Spleen (tissue), 11 donors: ENCODE data around the gene CDK10. TPM values are rescaled to one million over a fixed set of nuclear protein-coding genes. Genes with fewer than 3 reads are reported as not detected.

Experiments used
- DNase-seq: peaks from one replicate; pipeline ENCODE4 v3.0.0-alpha.2; 2020
- H3K27ac ChIP-seq, 8 donors: fragments of 200-600 bp; sonication (generic) in 7 of 8; 1 replicate in 4 of 8; 2 replicates in 4 of 8; pipeline versions ENCODE4 v1.5.0 to v1.8.0; 2016 to 2021; ENCODE audit warnings: inconsistent platforms in 4 of 8, mild to moderate bottlenecking in 4 of 8, moderate library complexity in 1 of 8
- H3K27me3 ChIP-seq, 7 donors: fragments of 200-600 bp; sonication (generic) in 6 of 7; replicated peaks in 1 of 7; 1 replicate in 4 of 7; 2 replicates in 3 of 7; pipeline versions ENCODE4 v1.5.0 to v1.8.0; 2016 to 2021; ENCODE audit warnings: inconsistent platforms in 3 of 7, mild to moderate bottlenecking in 1 of 7
- H3K36me3 ChIP-seq, 6 donors: fragments of 200-600 bp; sonication (generic) in 5 of 6; 1 replicate in 4 of 6; 2 replicates in 2 of 6; pipeline versions ENCODE4 v1.5.0 to v1.8.0; 2016 to 2021; ENCODE audit warnings: inconsistent platforms in 2 of 6
- H3K4me1 ChIP-seq, 6 donors: fragments of 200-600 bp; sonication (generic) in 5 of 6; 1 replicate in 3 of 6; 2 replicates in 3 of 6; pipeline versions ENCODE4 v1.5.0 to v1.8.0; 2016 to 2021; ENCODE audit warnings: inconsistent platforms in 3 of 6
- H3K4me3 ChIP-seq, 8 donors: fragments of 200-600 bp; sonication (generic) in 7 of 8; 1 replicate in 4 of 8; 2 replicates in 4 of 8; pipeline versions ENCODE4 v1.5.0 to v1.8.0; 2016 to 2021; ENCODE audit warnings: inconsistent platforms in 4 of 8, mild to moderate bottlenecking in 4 of 8, moderate library complexity in 2 of 8
- H3K9me3 ChIP-seq, 8 donors: fragments of 200-600 bp; sonication (generic) in 7 of 8; 1 replicate in 4 of 8; 2 replicates in 4 of 8; pipeline versions ENCODE4 v1.5.0 to v1.8.0; 2016 to 2021; ENCODE audit warnings: inconsistent platforms in 4 of 8
- POLR2A ChIP-seq, 3 donors: fragments of 450-650 bp; IDR thresholded peaks; one replicate each; pipeline ENCODE4 v1.5.1; 2017; ENCODE audit warnings: antibody characterized with exemption in 3 of 3, mild to moderate bottlenecking in 1 of 3
- POLR2AphosphoS5 ChIP-seq, 3 donors: sonication (generic); formaldehyde crosslinking; IDR thresholded peaks; one replicate each; pipeline ENCODE4 v1.5.1; 2017; ENCODE audit warnings: antibody characterized with exemption in 3 of 3
- WGBS, 5 donors: extraction: QIAGEN DNeasy Blood & Tissue Kit in 3 of 5; methylation state at CpG; one replicate each; pipeline versions ENCODE4 v1.1.5 to v1.1.7; 2013 to 2018; 5-methylcytosine and 5-hydroxymethylcytosine counted together
- intact Hi-C: fragments of 100-400 bp; cut with DNase I; formaldehyde crosslinking; loops from one replicate; pipeline ENCODE4 v1.15.0; 2023; ENCODE audit warnings: low total_unique reads
- polyA plus RNA-seq, 3 donors: library from polyadenylated mRNA; stranded (reverse); fragments of 200-250 nt; gene quantifications; one replicate each; pipeline ENCODE4 v1.2.1, GENCODE V29; 2013
- total RNA-seq, 7 donors: library from RNA; depleted of rRNA in 3 of 7; stranded (reverse); fragments of >200 nt in 3 of 7; fragmentation: NEBNext Ultra II Directional in 4 of 7; extraction: Animal tissue kit (Norgen Biotek cat#: 25700) in 4 of 7; gene quantifications; one replicate each; pipeline versions ENCODE4 v1.1.0 to v1.2.1, GENCODE V29; 2016 to 2021
- TF ChIP-seq, protein P1 (sequence below), 11 experiments: fragments of 200-600 bp in 7 of 11; fragments of 450-650 bp in 4 of 11; sonication (generic) in 4 of 11; IDR thresholded peaks in 8 of 11; conservative IDR thresholded peaks in 3 of 11; 1 replicate in 7 of 11; 2 replicates in 4 of 11; pipeline versions ENCODE4 v1.4.0 to v1.8.0; 2016 to 2021; ENCODE audit warnings: antibody characterized with exemption in 11 of 11, inconsistent platforms in 4 of 11, mild to moderate bottlenecking in 1 of 11
- donor health status: healthy with polysubstance abuse.
- donor health status: DM: no; HTN: no; CAD: no; lungs with moderate emphysema.
- donor health status: DM: no; HTN: no; CAD: no.
- donor health status: Bipolar disorder and iron deficiency.
- donor health status: healthy.
- donor health status: DM: no; HTN: no; CAD: no.
- donor health status: DM: yes; HTN: yes; CAD: no.

Gene CDK10
- total and polyA plus RNA-seq, 10 donors, result 47.6 to 201 (median 78.6) TPM

DNA sequence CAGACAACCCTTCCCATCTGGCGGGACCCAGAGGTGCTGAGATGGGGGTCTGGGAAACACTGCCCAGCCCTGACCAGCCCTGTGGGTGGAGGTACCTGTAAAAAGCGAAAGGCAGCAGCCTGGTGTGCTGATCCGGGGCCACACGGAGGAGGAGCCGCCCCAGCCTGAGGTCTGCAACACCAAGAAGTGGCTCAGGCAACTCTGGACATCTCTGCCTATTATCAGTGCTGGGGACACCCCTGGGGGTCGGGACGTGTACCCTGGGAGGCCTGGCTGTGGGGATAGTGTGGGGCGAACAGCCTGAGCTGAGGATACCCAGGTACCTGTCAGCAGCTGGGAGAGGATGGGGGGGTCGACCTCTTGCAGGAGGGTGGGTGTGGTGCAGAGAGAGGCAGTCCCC is 52.9 kb downstream of the CDK10 start:
- intact Hi-C loops, result no loop called here
- H3K27ac ChIP-seq, result no peak overlapping the region
- DNase-seq, result no peak
- peak; percentile 3 to 61 (median 28) for TF ChIP-seq POLR2AphosphoS5 (IDR thresholded peaks at IDR 0.05)
- TF ChIP-seq POLR2A (IDR thresholded peaks at IDR 0.05), result no peak
- peaks cover 11 to 93% (median 81%) of the 10 kb centered on the region in 6 donors for H3K36me3 ChIP-seq
- no peaks in the 10 kb centered on the region for H3K9me3 ChIP-seq
- WGBS, 5 donors, result 84 to 94% (median 90%) methylated on average over 9 of the region's 9 CpGs
- no peak overlapping the region for H3K4me3 ChIP-seq
- H3K4me1 ChIP-seq, result peaks cover 2 to 46% (median 9%) of the 10 kb centered on the region in 6 donors
- H3K27me3 ChIP-seq, result no peaks in the 10 kb centered on the region

DNA sequence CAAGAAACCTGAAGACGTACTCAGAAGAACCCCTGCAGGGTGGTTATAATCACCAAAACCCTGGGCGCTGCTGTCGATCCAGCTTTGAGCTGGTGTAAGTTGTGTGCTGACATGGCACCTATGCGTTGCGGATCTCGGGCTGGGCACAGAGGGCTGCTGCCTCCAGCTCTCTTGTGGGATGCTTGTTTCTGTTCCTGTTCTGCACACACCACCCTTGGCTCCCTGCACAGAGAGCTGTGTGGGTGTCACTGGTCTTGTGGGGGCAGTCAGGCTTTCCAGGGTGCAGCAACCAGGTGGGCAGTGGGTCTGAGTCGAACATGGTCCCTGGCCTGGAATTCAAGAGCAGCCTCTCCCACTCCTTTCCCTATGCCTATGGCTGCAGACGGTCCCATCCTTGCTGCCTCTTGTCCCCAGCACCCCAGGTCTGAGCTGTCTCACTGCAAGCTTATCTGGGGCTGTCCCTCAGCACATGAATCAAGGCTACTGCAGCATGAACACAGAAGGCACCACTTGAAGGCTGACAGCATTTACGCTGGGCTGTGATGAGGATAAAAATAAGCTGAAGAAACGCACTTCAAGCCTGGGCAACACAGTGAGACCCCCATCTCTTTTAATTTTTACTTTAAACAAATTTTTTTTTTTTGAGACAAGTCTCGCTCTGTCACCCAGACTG is 55.0 kb downstream of the CDK10 start:
- DNase-seq, result no peak
- Histone ChIP-seq H3K36me3 (peaks cover 11 to 92% (median 76%) of the 10 kb centered on the region in 6 donors), H3K4me1 (peaks cover 2 to 27% (median 9%) of the 10 kb centered on the region in 6 donors), H3K27me3 (no peaks in the 10 kb centered on the region), H3K4me3 (no peak overlapping the region), H3K9me3 (no peaks in the 10 kb centered on the region), H3K27ac (peak overlapping the region in 1 of 8 donors; percentile 38)
- intact Hi-C loops, result no loop called here
- TF ChIP-seq POLR2AphosphoS5 (IDR thresholded peaks at IDR 0.05), result peak; percentile 59 to 72 (median 60)
- TF ChIP-seq, protein P1, sequence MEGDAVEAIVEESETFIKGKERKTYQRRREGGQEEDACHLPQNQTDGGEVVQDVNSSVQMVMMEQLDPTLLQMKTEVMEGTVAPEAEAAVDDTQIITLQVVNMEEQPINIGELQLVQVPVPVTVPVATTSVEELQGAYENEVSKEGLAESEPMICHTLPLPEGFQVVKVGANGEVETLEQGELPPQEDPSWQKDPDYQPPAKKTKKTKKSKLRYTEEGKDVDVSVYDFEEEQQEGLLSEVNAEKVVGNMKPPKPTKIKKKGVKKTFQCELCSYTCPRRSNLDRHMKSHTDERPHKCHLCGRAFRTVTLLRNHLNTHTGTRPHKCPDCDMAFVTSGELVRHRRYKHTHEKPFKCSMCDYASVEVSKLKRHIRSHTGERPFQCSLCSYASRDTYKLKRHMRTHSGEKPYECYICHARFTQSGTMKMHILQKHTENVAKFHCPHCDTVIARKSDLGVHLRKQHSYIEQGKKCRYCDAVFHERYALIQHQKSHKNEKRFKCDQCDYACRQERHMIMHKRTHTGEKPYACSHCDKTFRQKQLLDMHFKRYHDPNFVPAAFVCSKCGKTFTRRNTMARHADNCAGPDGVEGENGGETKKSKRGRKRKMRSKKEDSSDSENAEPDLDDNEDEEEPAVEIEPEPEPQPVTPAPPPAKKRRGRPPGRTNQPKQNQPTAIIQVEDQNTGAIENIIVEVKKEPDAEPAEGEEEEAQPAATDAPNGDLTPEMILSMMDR (IDR thresholded peaks at IDR 0.05 in 8 of 11, conservative IDR thresholded peaks at IDR 0.05 in 3 of 11), result no peak
- 76 to 88% (median 84%) methylated on average over 11 of the region's 11 CpGs for WGBS, 5 donors

DNA sequence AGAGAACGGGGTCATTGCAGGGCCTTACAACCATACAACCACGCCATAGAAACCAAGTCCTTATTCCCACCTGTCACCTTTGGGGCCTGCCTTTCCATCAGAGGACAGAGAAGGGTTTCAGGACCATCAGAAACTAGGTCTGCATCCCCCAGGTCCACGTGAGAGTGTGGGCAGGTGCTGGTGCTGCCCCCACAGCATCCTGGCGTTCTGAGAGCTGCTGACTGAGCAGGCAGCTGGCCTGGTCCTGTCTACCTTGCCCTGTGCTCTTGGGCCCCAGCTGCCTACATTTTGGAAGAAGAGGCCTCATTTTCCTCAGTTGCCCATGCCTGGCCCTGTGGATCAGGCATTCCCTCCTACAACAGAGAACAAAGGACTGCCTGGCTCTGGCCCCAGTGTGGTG is 56.5 kb downstream of the CDK10 start:
- no peak for DNase-seq
- TF ChIP-seq, protein P1 (IDR thresholded peaks at IDR 0.05 in 8 of 11, conservative IDR thresholded peaks at IDR 0.05 in 3 of 11), result no peak
- peak; percentile 57 to 71 (median 59) for TF ChIP-seq POLR2AphosphoS5 (IDR thresholded peaks at IDR 0.05)
- intact Hi-C loops, result no loop called here
- Histone ChIP-seq H3K27me3 (no peaks in the 10 kb centered on the region), H3K36me3 (peaks cover 5 to 92% (median 71%) of the 10 kb centered on the region in 6 donors), H3K4me3 (no peak overlapping the region), H3K9me3 (no peaks in the 10 kb centered on the region), H3K27ac (peak overlapping the region in 2 of 8 donors; percentile 9 to 42), H3K4me1 (peaks cover 0 to 12% (median 0%) of the 10 kb centered on the region in 6 donors)
- WGBS, 5 donors, result 76 to 95% (median 86%) methylated on average over 3 to 4 of the region's 4 CpGs

DNA sequence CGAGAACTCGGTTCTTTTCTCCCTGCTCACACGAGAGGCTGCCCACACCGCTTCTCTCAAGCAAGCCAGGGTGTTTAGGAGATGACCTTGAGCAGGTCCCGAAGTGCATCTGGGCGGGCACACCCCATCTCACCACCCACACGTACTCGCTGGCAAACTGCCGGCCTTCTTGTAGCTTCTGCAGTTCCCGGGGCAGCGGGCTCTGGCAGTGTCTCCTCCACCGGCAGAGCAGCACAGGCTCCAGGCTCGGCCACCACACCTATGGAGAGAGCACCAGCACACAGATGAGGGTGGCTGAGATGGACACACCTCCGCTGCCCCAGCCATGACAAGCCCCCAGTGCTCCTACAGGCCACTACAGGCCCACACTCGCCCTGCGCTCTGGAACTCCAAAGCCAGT is 58.3 kb downstream of the CDK10 start:
- peaks cover 2 to 90% (median 56%) of the 10 kb centered on the region in 6 donors for H3K36me3 ChIP-seq
- H3K4me1 ChIP-seq, result peaks cover 2 to 12% (median 6%) of the 10 kb centered on the region in 6 donors
- 90 to 97% (median 93%) methylated on average over 16 of the region's 16 CpGs for WGBS, 5 donors
- H3K9me3 ChIP-seq, result no peaks in the 10 kb centered on the region
- TF ChIP-seq POLR2A (IDR thresholded peaks at IDR 0.05) (no peak), POLR2AphosphoS5 (IDR thresholded peaks at IDR 0.05) (peak in 1 of 3 donors; percentile 57)
- intact Hi-C loops, result no loop called here
- H3K27ac ChIP-seq, result no peak overlapping the region
- no peak overlapping the region for H3K4me3 ChIP-seq
- H3K27me3 ChIP-seq, result no peaks in the 10 kb centered on the region
- no peak for DNase-seq

Other genes starting within 250 kb of the CDK10 start
- gene ANKRD11, start 196.1 kb upstream of the CDK10 start, total RNA-seq, result 100 to 1,000 TPM; 105 to 203 (median 136) TPM
- 10 to 100 TPM; 29.0 to 60.0 (median 37.8) TPM for gene ANKRD11, start 196.1 kb upstream of the CDK10 start, polyA plus RNA-seq
- gene SPG7, start 178.3 kb upstream of the CDK10 start, total RNA-seq, result 100 to 1,000 TPM in 6 of 7 donors, 10 to 100 TPM in 1; 90.4 to 260 (median 153) TPM
- gene SPG7, start 178.3 kb upstream of the CDK10 start, polyA plus RNA-seq, result 100 to 1,000 TPM in 2 of 3 donors, 10 to 100 TPM in 1; 64.5 to 189 (median 135) TPM
- 1,000 to 10,000 TPM; 2,154 to 6,842 (median 2,799) TPM for gene RPL13, start 126.0 kb upstream of the CDK10 start, total RNA-seq
- gene RPL13, start 126.0 kb upstream of the CDK10 start, polyA plus RNA-seq, result over 10,000 TPM; 13,171 to 16,278 (median 14,011) TPM
- 1 to 10 TPM in 3 of 7 donors, under 1 TPM in 3, not detected in 1; 0.37 to 2.2 (median 1.0) TPM for gene CPNE7, start 110.9 kb upstream of the CDK10 start, total RNA-seq
- gene CPNE7, start 110.9 kb upstream of the CDK10 start, polyA plus RNA-seq, result 1 to 10 TPM; 2.9 to 4.3 (median 3.7) TPM
- gene DPEP1, start 73.0 kb upstream of the CDK10 start, total RNA-seq, result 10 to 100 TPM in 1 of 7 donors, 1 to 10 TPM in 5, under 1 TPM in 1; 0.57 to 39.5 (median 4.0) TPM
- gene DPEP1, start 73.0 kb upstream of the CDK10 start, polyA plus RNA-seq, result 1 to 10 TPM in 1 of 3 donors, under 1 TPM in 2; 0.33 to 2.0 (median 0.83) TPM
- 10 to 100 TPM; 44.4 to 96.2 (median 79.0) TPM for gene CHMP1A, start 29.0 kb upstream of the CDK10 start, total RNA-seq
- 10 to 100 TPM; 54.2 to 90.5 (median 63.6) TPM for gene CHMP1A, start 29.0 kb upstream of the CDK10 start, polyA plus RNA-seq
- 1 to 10 TPM; 2.9 to 5.7 (median 4.7) TPM for gene SPATA33, start 28.9 kb upstream of the CDK10 start, total RNA-seq
- gene SPATA33, start 28.9 kb upstream of the CDK10 start, polyA plus RNA-seq, result 1 to 10 TPM; 3.8 to 7.0 (median 4.9) TPM
- gene SPATA2L, start 15.0 kb downstream of the CDK10 start, total RNA-seq, result 10 to 100 TPM in 6 of 7 donors, 1 to 10 TPM in 1; 6.8 to 16.9 (median 10.5) TPM
- 1 to 10 TPM; 4.6 to 6.3 (median 5.7) TPM for gene SPATA2L, start 15.0 kb downstream of the CDK10 start, polyA plus RNA-seq
- 10 to 100 TPM in 6 of 7 donors, 1 to 10 TPM in 1; 6.0 to 28.8 (median 19.2) TPM for gene VPS9D1, start 34.2 kb downstream of the CDK10 start, total RNA-seq
- 10 to 100 TPM in 2 of 3 donors, 1 to 10 TPM in 1; 7.4 to 37.2 (median 34.5) TPM for gene VPS9D1, start 34.2 kb downstream of the CDK10 start, polyA plus RNA-seq
- gene ZNF276, start 34.8 kb downstream of the CDK10 start, total RNA-seq, result 10 to 100 TPM; 59.0 to 83.7 (median 65.3) TPM
- gene ZNF276, start 34.8 kb downstream of the CDK10 start, polyA plus RNA-seq, result 10 to 100 TPM; 28.9 to 63.6 (median 42.9) TPM
- 10 to 100 TPM; 15.7 to 28.9 (median 18.0) TPM for gene FANCA, start 130.0 kb downstream of the CDK10 start, total RNA-seq
- 10 to 100 TPM; 11.5 to 15.3 (median 14.5) TPM for gene FANCA, start 130.0 kb downstream of the CDK10 start, polyA plus RNA-seq
- gene SPIRE2, start 141.8 kb downstream of the CDK10 start, total RNA-seq, result 1 to 10 TPM; 1.2 to 3.2 (median 2.8) TPM
- gene SPIRE2, start 141.8 kb downstream of the CDK10 start, polyA plus RNA-seq, result 1 to 10 TPM in 1 of 3 donors, under 1 TPM in 2; 0.80 to 1.3 (median 0.98) TPM
- 100 to 1,000 TPM; 145 to 305 (median 233) TPM for gene TCF25, start 186.9 kb downstream of the CDK10 start, total RNA-seq
- 100 to 1,000 TPM; 113 to 412 (median 334) TPM for gene TCF25, start 186.9 kb downstream of the CDK10 start, polyA plus RNA-seq
- gene MC1R, start 232.2 kb downstream of the CDK10 start, total RNA-seq, result 10 to 100 TPM in 1 of 7 donors, 1 to 10 TPM in 6; 3.0 to 12.5 (median 7.8) TPM
- gene MC1R, start 232.2 kb downstream of the CDK10 start, polyA plus RNA-seq, result 1 to 10 TPM; 2.4 to 3.2 (median 2.6) TPM
- 1 to 10 TPM in 3 of 7 donors, under 1 TPM in 2, not detected in 2; 0.43 to 2.4 (median 1.4) TPM for gene TUBB3, start 236.7 kb downstream of the CDK10 start, total RNA-seq
- 1 to 10 TPM in 1 of 3 donors, under 1 TPM in 2; 0.41 to 4.3 (median 0.80) TPM for gene TUBB3, start 236.7 kb downstream of the CDK10 start, polyA plus RNA-seq